GM23338 (cell line): ENCODE data around the gene PLEKHG5. TPM values are rescaled to one million over a fixed set of nuclear protein-coding genes. Genes with fewer than 3 reads are reported as not detected.
A peak's percentile ranks its signal among the peaks of the same experiment; 100 is the strongest.

Experiments
- ATAC-seq: fragments of 200-7000 bp; cut with Tn5 transposase; 3 replicates; pipeline ENCODE4 v1.9.1; 2020
- DNase-seq: peaks from one replicate; pipeline ENCODE4 v3.0.0-alpha.2; 2015; ENCODE audit warnings: low spot score
- H2AFZ ChIP-seq: fragments of 200-600 bp; sonication (generic); 2 replicates; pipeline ENCODE4 v1.8.0; 2016; ENCODE audit warnings: antibody characterized with exemption, mild to moderate bottlenecking, moderate library complexity
- H3F3A ChIP-seq: fragments of 200-600 bp; sonication (generic); replicated peaks from 2 replicates; pipeline ENCODE4 v1.8.0; 2017; ENCODE audit warnings: antibody characterized with exemption, mixed run types, low read depth
- H3K27ac ChIP-seq: fragments of 200-600 bp; sonication (generic); 2 replicates; pipeline ENCODE4 v1.6.1; 2016; ENCODE audit warnings: low read depth
- H3K27me3 ChIP-seq: fragments of 200-600 bp; sonication (generic); 2 replicates; pipeline ENCODE4 v1.8.0; 2016; ENCODE audit warnings: mild to moderate bottlenecking, mixed run types, moderate library complexity; ENCODE audit not compliant: insufficient read depth
- H3K36me3 ChIP-seq: fragments of 200-600 bp; sonication (generic); 2 replicates; pipeline ENCODE4 v1.8.0; 2016; ENCODE audit warnings: mild to moderate bottlenecking; ENCODE audit not compliant: insufficient read depth
- H3K4me1 ChIP-seq: fragments of 200-600 bp; sonication (generic); 2 replicates; pipeline ENCODE4 v1.8.0; 2016; ENCODE audit warnings: mild to moderate bottlenecking, moderate library complexity; ENCODE audit not compliant: insufficient read depth
- H3K4me2 ChIP-seq: fragments of 200-600 bp; sonication (generic); 2 replicates; pipeline ENCODE4 v1.7.1; 2017; ENCODE audit warnings: mixed run types
- H3K4me3 ChIP-seq: fragments of 200-600 bp; sonication (generic); 2 replicates; pipeline ENCODE4 v1.6.1; 2016; ENCODE audit warnings: mixed run types
- H3K79me2 ChIP-seq: fragments of 200-600 bp; sonication (generic); replicated peaks from 2 replicates; pipeline ENCODE4 v1.8.0; 2017; ENCODE audit warnings: mild to moderate bottlenecking; ENCODE audit not compliant: insufficient read depth
- H3K9me2 ChIP-seq: fragments of 200-600 bp; sonication (generic); 2 replicates; pipeline ENCODE4 v1.8.0; 2017; ENCODE audit not compliant: insufficient read depth
- H4K20me1 ChIP-seq: fragments of 200-600 bp; sonication (generic); replicated peaks from 2 replicates; pipeline ENCODE4 v1.8.0; 2017; ENCODE audit warnings: mild to moderate bottlenecking; ENCODE audit not compliant: insufficient read depth
- H3K27ac Mint-ChIP-seq: 2 replicates; pipeline ENCODE4 v1.8.0; 2020; ENCODE audit warnings: inconsistent platforms, mild to moderate bottlenecking, moderate library complexity, mixed read lengths
- H3K27me3 Mint-ChIP-seq: 3 replicates; pipeline ENCODE4 v1.8.0; 2022; ENCODE audit warnings: low read depth, mild to moderate bottlenecking, moderate library complexity, mixed read lengths, inconsistent platforms; ENCODE audit not compliant: insufficient read depth, poor library complexity
- H3K36me3 Mint-ChIP-seq: 3 replicates; pipeline ENCODE4 v1.8.0; 2021; ENCODE audit warnings: low read depth, mild to moderate bottlenecking, inconsistent platforms, moderate library complexity, mixed read lengths
- H3K4me1 Mint-ChIP-seq: 3 replicates; pipeline ENCODE4 v1.8.0; 2020; ENCODE audit warnings: mild to moderate bottlenecking, inconsistent platforms, mixed read lengths
- H3K4me3 Mint-ChIP-seq: 3 replicates; pipeline ENCODE4 v1.8.0; 2021; ENCODE audit warnings: moderate library complexity, mild to moderate bottlenecking, inconsistent platforms, mixed read lengths
- H3K9me3 Mint-ChIP-seq: 3 replicates; pipeline ENCODE4 v1.8.0; 2020; ENCODE audit warnings: moderate library complexity, mild to moderate bottlenecking, inconsistent platforms, mixed read lengths
- ZNF114 ChIP-seq: fragments of 250-450 bp; sonication (Bioruptor Pico); IDR thresholded peaks from 2 replicates; pipeline ENCODE4 v1.5.0; 2020; ENCODE audit warnings: mild to moderate bottlenecking, moderate library complexity
- polyA plus RNA-seq: library from polyadenylated mRNA; unstranded; fragments of >200 nt; fragmentation: Nextera tagmentation; extraction: Ambion mirVana; gene quantifications from 2 replicates; pipeline ENCODE4 v1.2.1, GENCODE V29; 2016
- total RNA-seq: library from RNA; depleted of rRNA; stranded (reverse); fragments of >200 nt; shearing (Covaris generic); gene quantifications from 2 replicates; pipeline ENCODE4 v1.2.3, GENCODE V29; 2014
- TF ChIP-seq, protein P1 (sequence below): fragments of 250-450 bp; sonication (Bioruptor Pico); IDR thresholded peaks from 2 replicates; pipeline ENCODE4 v1.5.0; 2020; ENCODE audit warnings: mild to moderate bottlenecking, moderate library complexity
- TF ChIP-seq, protein P2 (sequence below), 2 experiments: fragments of 200-600 bp in 1 of 2; sonication (generic) in 1 of 2; conservative IDR thresholded peaks; 2 replicates each; pipeline versions ENCODE4 v1.5.1 to v1.6.1; 2016 to 2017; ENCODE audit warnings: antibody characterized with exemption in 2 of 2, low read depth in 2 of 2, mild to moderate bottlenecking in 2 of 2, moderate library complexity in 1 of 2

Gene PLEKHG5
- total and polyA plus RNA-seq, 2 experiments from 2014 or later: 9.0 to 26.4 TPM

GRCh38 chr1:6473156-6473555 is 18.3 kb downstream of the PLEKHG5 start (continued):
- TF ChIP-seq, protein P1, sequence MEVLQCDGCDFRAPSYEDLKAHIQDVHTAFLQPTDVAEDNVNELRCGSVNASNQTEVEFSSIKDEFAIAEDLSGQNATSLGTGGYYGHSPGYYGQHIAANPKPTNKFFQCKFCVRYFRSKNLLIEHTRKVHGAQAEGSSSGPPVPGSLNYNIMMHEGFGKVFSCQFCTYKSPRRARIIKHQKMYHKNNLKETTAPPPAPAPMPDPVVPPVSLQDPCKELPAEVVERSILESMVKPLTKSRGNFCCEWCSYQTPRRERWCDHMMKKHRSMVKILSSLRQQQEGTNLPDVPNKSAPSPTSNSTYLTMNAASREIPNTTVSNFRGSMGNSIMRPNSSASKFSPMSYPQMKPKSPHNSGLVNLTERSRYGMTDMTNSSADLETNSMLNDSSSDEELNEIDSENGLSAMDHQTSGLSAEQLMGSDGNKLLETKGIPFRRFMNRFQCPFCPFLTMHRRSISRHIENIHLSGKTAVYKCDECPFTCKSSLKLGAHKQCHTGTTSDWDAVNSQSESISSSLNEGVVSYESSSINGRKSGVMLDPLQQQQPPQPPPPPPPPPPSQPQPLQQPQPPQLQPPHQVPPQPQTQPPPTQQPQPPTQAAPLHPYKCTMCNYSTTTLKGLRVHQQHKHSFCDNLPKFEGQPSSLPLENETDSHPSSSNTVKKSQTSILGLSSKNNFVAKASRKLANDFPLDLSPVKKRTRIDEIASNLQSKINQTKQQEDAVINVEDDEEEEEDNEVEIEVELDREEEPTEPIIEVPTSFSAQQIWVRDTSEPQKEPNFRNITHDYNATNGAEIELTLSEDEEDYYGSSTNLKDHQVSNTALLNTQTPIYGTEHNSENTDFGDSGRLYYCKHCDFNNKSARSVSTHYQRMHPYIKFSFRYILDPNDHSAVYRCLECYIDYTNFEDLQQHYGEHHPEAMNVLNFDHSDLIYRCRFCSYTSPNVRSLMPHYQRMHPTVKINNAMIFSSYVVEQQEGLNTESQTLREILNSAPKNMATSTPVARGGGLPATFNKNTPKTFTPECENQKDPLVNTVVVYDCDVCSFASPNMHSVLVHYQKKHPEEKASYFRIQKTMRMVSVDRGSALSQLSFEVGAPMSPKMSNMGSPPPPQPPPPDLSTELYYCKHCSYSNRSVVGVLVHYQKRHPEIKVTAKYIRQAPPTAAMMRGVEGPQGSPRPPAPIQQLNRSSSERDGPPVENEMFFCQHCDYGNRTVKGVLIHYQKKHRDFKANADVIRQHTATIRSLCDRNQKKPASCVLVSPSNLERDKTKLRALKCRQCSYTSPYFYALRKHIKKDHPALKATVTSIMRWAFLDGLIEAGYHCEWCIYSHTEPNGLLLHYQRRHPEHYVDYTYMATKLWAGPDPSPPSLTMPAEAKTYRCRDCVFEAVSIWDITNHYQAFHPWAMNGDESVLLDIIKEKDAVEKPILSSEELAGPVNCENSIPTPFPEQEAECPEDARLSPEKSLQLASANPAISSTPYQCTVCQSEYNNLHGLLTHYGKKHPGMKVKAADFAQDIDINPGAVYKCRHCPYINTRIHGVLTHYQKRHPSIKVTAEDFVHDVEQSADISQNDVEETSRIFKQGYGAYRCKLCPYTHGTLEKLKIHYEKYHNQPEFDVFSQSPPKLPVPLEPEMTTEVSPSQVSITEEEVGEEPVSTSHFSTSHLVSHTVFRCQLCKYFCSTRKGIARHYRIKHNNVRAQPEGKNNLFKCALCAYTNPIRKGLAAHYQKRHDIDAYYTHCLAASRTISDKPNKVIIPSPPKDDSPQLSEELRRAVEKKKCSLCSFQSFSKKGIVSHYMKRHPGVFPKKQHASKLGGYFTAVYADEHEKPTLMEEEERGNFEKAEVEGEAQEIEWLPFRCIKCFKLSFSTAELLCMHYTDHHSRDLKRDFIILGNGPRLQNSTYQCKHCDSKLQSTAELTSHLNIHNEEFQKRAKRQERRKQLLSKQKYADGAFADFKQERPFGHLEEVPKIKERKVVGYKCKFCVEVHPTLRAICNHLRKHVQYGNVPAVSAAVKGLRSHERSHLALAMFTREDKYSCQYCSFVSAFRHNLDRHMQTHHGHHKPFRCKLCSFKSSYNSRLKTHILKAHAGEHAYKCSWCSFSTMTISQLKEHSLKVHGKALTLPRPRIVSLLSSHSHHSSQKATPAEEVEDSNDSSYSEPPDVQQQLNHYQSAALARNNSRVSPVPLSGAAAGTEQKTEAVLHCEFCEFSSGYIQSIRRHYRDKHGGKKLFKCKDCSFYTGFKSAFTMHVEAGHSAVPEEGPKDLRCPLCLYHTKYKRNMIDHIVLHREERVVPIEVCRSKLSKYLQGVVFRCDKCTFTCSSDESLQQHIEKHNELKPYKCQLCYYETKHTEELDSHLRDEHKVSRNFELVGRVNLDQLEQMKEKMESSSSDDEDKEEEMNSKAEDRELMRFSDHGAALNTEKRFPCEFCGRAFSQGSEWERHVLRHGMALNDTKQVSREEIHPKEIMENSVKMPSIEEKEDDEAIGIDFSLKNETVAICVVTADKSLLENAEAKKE (CRISPR knock-in tag): no peak

DNA sequence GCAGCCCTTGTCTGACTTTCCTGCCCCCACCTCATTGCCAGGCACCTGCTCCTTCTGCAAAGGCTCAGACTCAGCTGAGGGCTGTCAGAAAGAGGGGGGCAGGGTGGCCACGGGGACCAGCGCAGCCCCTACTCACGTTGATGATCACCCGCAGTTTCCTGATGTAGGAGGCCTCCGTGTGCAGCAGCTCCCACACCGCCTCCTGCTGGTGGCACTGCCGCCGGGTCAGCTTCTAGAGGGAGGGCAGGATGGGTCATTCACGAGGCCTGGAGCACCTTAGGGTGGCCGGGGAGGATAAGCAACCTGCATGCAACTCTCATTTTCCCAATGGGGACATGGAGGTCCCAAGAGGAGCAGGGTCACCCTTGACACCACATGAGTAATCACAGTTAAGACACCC is 19.1 kb downstream of the PLEKHG5 start:
- Histone ChIP-seq H3K79me2 (no peaks in the 10 kb centered on the region), H3K27me3 (no peaks in the 10 kb centered on the region), H2AFZ (no peak overlapping the region), H3K4me2 (no peak overlapping the region), H3K9me2 (no peaks in the 10 kb centered on the region), H3F3A (peaks cover 31% of the 10 kb centered on the region; the same call in 1 of the 2 replicates), H3K4me1 (peaks cover 20% of the 10 kb centered on the region; the same call in 1 of the 2 replicates), H3K27ac (no peak overlapping the region), H3K4me3 (no peak overlapping the region), H4K20me1 (peaks cover 5% of the 10 kb centered on the region), H3K36me3 (no peaks in the 10 kb centered on the region)
- DNase-seq: no peak
- H3K36me3 Mint-ChIP-seq: peaks cover 32% of the 10 kb centered on the region
- no peak overlapping the region for H3K27ac Mint-ChIP-seq
- H3K9me3 Mint-ChIP-seq: no peaks in the 10 kb centered on the region; the same call in 2 of the 3 replicates
- ATAC-seq: no peak
- no peak for TF ChIP-seq ZNF114 (CRISPR knock-in tag)
- TF ChIP-seq, protein P2, sequence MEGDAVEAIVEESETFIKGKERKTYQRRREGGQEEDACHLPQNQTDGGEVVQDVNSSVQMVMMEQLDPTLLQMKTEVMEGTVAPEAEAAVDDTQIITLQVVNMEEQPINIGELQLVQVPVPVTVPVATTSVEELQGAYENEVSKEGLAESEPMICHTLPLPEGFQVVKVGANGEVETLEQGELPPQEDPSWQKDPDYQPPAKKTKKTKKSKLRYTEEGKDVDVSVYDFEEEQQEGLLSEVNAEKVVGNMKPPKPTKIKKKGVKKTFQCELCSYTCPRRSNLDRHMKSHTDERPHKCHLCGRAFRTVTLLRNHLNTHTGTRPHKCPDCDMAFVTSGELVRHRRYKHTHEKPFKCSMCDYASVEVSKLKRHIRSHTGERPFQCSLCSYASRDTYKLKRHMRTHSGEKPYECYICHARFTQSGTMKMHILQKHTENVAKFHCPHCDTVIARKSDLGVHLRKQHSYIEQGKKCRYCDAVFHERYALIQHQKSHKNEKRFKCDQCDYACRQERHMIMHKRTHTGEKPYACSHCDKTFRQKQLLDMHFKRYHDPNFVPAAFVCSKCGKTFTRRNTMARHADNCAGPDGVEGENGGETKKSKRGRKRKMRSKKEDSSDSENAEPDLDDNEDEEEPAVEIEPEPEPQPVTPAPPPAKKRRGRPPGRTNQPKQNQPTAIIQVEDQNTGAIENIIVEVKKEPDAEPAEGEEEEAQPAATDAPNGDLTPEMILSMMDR (conservative IDR thresholded peaks at IDR 0.05; ENCODE audit: low read depth in 2 of 2): peak; percentile 73 to 77
- peaks cover 8% of the 10 kb centered on the region for H3K27me3 Mint-ChIP-seq
- no peak overlapping the region; the same call in 2 of the 3 replicates for H3K4me3 Mint-ChIP-seq
- H3K4me1 Mint-ChIP-seq: peaks cover 35% of the 10 kb centered on the region
